ENCODE data around the gene TES.
"Not testable (repeated sequence)": the region's sequence is repeated elsewhere in the genome, so short reads cannot be mapped to it uniquely, and the experiment has no call there.

TES gene, protein sequence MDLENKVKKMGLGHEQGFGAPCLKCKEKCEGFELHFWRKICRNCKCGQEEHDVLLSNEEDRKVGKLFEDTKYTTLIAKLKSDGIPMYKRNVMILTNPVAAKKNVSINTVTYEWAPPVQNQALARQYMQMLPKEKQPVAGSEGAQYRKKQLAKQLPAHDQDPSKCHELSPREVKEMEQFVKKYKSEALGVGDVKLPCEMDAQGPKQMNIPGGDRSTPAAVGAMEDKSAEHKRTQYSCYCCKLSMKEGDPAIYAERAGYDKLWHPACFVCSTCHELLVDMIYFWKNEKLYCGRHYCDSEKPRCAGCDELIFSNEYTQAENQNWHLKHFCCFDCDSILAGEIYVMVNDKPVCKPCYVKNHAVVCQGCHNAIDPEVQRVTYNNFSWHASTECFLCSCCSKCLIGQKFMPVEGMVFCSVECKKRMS

GRCh38 chr7:116210345-116211005, at the start of gene TES:
Gene TES (plus strand): TSS chr7:116210539. CDS start chr7:116210708, 169 bp downstream.
- no peak for DNase-seq

GRCh38 chr7:116161728-116162127, 48.6 kb upstream of the TES start:
- DNase-seq, result no peak

GRCh38 chr7:116162254-116162653, 48.1 kb upstream of the TES start:
- DNase-seq, result no peak

DNA sequence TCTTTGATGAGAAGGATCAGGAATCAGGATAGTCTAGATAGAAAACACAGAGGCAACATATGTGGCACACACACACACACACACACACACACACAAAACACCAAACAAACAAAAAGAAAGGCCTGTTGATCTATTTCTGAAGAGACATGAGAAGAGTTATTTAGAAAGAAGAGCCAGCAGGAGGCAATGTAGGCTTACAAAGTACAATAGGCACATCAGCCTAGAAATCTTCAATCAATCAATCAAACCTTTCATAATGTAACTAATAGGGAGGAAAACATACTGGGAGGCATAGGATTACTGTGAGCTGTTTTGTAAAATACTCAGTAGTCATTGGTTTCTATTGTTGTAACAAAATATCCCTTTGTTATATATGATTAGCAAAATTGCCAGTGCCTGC, 47.3 kb upstream of the TES start:
- no peak for DNase-seq

DNA sequence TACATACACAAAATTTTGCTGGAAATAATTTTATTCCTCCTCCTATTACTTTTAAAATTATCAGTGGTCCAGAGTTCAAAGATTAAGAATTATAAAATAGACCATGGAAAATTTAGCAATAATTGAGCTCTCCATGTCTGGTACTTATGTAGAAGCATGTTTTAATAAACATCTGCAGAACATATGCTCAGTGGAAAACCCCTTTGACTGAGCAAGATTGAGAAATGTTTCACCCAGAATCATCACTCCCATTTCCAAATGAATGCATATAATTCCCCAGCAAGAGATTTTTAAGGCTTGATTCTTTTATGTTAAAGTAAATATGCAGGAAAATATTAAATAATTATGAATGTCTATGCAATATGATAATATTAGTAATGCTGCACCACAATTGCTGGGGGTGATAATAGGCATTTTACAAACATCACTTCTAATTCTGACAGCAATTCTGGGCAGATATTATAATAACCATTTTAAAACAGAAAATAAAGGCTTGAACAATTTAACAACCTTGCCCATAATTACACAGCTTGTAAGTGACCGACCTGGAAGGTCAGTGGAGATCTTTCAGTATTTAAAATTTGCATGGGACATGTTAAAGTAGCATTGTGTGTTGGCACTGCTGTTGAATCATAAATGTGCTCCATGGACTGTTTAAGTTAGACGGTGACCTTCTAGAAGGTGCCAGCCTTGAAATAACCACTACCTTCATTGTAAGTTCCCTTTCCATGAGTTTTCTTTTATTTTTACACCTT, 45.6 kb upstream of the TES start:
- no peak for DNase-seq

DNA sequence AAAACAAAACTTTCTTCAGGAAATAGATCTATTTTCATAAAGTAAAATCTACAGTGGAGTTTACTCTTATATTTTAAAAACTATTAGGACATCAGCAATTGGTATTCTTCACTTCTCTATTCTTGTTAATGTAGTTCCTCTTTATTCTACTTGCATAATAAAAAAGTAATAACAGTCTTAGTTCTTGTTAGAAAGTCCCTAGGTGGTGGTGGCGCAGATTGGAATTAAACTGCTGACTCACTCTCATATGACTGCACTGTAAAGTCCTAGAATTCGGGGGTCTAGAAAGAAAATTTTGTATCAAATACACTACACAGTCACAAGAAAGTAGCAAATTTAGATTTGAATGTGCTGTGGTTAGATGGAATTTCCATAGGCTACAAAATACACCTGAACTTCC, 44.6 kb upstream of the TES start:
- no peak for DNase-seq

- no peak for DNase-seq
Observed at GRCh38 chr7:116166156-116166555, 44.2 kb upstream of the TES start.

- no peak for DNase-seq
Observed at GRCh38 chr7:116167177-116167576, 43.2 kb upstream of the TES start.

- DNase-seq, result no peak
Observed at GRCh38 chr7:116169060-116169459, 41.3 kb upstream of the TES start.

- no peak for DNase-seq
Observed at GRCh38 chr7:116170180-116170579, 40.2 kb upstream of the TES start.

GRCh38 chr7:116171094-116171493, 39.2 kb upstream of the TES start:
- DNase-seq, result no peak

DNA sequence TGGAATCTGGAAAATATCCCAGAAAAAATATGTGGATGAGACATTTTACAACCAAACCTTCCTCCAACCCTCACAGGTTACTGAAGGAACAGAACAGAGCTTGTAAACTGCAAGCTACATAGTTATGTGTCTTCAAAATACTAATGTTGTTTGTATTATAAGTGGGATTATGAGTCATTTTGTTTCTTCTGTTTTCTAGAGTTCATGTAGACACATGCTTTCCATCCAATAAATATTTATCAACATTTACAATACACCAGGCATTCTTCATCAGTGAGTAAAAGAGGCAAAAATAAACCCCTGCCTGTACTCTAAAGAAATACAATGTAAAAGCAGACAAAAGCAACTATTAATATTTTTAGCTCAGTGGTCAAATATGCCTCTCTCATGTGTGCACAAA, 38.0 kb upstream of the TES start:
- DNase-seq, result no peak

DNA sequence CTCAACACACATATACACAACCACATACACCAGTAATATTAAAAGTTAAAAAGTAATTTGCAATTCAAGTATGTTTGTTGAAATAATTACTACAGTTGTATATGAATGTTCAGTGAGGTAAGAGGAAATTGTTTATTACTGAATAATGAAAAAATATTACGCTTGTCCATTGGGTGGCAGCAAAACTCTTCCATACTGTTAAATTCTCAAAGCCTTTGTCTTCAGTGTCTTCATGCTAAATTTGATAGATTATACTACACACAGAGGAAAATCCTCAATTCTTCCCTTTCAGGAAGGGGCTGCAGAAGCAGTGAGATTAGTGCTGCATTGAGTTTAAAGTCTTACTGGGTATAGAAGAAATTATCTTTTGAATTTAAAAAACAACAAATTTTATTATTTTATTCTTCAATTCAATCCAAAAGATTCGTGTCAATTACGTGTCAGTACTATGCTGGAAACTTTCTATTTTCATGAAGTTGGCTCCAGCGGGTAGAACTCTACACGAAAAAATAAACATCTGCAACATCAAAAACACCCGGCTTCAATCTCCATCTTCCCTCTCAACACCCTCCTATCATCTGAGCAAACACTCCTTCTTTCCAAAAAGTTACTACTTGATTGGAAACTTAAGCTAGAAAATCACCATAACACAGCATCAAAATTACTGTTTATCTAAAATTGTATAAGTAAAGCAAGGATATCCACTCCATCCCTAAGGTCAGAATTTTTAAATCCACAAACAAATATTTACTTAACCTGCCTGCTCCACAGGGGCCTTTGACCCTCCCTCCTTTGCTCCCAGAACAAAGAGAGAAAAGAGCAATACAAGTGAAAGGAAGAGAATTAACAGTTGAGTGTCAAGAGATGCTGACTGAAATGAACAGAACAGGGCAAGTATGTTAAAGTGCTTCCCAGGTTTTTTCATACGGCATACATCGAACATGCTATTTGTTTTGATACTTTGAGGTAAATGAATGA, 37.0 kb upstream of the TES start:
- DNase-seq, result peak; percentile 66

- DNase-seq, result not testable (repeated sequence)
Observed at GRCh38 chr7:116175095-116175494, 35.2 kb upstream of the TES start.

DNA sequence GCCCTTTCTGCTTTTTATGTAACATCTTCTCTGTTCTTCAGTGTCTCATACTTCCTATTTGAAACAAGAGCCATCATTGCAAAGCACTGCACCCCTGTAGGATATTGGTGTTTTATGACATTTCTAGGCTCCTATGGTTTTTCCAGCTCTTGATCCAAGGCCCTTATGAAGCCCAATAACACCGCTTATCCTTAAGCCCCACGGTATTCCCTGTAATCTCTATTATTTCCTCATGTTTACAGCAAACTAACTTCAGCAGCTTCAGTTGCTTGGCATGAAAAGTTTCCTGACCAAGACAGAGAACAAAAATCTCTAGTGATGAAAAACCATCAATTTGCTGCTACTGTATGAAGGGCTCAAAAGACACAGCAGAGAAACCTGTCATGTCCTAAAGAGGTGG, 34.1 kb upstream of the TES start:
- no peak for DNase-seq

GRCh38 chr7:116177009-116177408, 33.3 kb upstream of the TES start:
- no peak for DNase-seq

GRCh38 chr7:116180302-116180701, 30.0 kb upstream of the TES start:
- peak; percentile 72 for DNase-seq

DNA sequence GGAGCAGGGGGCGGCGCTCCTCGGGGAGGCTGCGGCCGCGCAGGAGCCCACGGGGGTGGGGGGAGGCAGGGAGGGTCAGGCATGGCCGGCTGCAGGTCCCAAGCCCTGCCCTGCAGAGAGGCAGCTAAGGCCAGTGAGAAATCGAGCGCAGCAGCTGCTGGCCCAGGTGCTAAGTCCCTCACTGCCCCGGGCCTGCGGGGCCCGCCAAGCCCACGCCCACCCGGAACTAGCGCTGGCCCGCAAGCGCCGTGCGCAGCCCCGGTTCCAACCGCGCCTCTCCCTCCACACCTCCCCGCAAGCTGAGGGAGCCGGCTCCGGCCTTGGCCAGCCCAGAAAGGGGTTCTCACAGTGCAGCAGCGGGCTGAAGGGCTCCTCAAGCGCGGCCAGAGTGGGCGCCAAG, 28.3 kb upstream of the TES start:
- no peak for DNase-seq

GRCh38 chr7:116185450-116185849, 24.9 kb upstream of the TES start:
- DNase-seq, result no peak

DNA sequence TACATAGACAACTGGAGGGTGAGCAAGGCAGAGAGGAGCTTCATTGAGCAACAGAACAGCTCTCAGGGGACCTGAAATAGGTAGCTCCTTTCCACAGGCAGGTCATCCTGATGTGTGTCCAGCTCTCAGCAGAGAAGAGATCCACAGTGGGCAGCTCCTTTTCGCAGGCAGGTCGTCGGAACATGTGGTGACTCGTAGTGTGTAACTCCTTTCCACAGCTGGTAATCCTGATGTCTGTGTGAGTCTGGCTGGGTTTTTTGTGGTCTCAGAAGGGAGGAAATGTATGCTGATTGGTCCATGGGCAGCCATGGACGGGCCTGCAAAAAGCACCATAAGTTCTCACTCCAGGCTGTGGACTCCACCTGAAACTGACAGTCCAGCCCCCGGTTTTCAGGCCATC, 24.4 kb upstream of the TES start:
- no peak for DNase-seq

DNA sequence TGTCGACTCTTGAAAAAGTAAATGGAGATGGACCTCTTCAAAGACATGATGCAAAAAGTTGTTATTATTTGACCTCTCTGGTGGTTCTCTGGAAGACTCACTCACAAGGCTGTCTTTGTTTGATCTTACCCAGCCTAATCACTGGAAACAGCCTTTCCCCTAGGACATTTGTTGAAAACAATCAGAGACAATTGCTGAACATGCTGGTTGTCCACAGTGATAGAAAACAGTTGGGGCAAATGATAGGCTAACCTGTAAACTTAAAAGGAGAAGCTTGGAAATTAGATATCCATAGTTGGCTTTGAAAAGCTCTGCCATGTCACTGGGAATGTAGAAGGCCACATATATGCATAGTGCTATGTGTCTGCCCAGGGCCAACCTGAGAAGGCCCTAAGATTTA, 22.9 kb upstream of the TES start:
- DNase-seq, result no peak

DNA sequence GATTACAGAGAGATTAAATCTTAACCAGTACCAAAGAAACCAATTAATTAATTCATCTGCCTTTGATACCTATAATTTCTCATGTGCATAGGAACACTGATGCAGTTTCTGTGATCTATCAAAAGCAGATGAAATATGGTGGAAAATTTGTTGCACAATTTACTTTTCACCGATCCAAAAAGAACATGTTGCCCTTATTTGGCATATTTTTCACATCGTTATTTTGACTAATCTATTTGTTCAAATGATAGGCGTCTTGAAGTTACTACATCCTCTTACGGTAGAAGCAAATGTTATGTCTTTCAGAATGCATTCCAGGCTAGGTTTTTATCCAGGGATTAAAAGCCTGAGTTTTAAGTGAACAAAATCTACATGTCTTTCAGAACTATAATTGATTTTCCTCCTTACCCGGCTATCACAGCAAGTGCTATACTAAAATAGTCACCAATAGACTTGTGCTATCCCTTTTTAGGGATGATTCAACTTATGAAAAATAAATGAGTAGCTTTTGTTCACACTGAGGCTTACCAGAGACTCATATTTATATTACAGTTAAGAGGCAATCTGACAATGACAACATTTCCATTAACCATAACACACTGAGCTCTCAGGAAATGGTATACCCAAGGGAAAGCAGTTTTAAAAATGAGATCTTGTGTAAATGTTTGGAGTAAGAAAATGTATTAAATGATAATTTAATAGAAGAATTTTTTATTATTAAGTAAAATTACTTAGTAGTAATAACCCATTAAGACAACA, 16.8 kb upstream of the TES start:
- DNase-seq, result no peak

Measured in OCI-M1 (cell line).